A549 (cell line): ENCODE measurements around the gene UQCRH. TPM values are rescaled to one million over a fixed set of nuclear protein-coding genes. Genes with fewer than 3 reads are reported as not detected.
A peak's percentile ranks its signal among the peaks of the same experiment; 100 is the strongest.
"Not testable (repeated sequence)": the region's sequence is repeated elsewhere in the genome, so short reads cannot be mapped to it uniquely, and the experiment has no call there.

Source experiments
- ATAC-seq, 2 experiments: fragments of 200-7000 bp in 1 of 2; fragments of >200 bp in 1 of 2; cut with Nextera tagmentation in 1 of 2; cut with Tn5 transposase in 1 of 2; 3 replicates each; pipeline versions ENCODE4 v1.8.0 to v1.9.1; 2018 to 2020; ENCODE audit warnings: mild to moderate bottlenecking in 1 of 2, moderate library complexity in 1 of 2
- CTCF ChIA-PET: fragments of 300-600 bp; sonication (Branson Sonifier 250); formaldehyde crosslinking; extraction: SDS; loops from one replicate; lab custom pipeline; 2021; ENCODE audit warnings: antibody characterized with exemption, inconsistent platforms; lab: Yijun Ruan, JAX
- POLR2A ChIA-PET: fragments of 350-600 bp; formaldehyde crosslinking; extraction: SDS; loops from one replicate; lab custom pipeline; 2021; ENCODE audit warnings: antibody characterized with exemption, inconsistent platforms; lab: Yijun Ruan, JAX
- DNase-seq, 2 experiments: peaks; one replicate each; pipeline versions ENCODE4 v3.0.0 to v3.0.0-alpha.2; 2011 to 2016; ENCODE audit warnings: low read depth in 1 of 2, low spot score in 1 of 2
- FAIRE-seq: peaks from 2 replicates; lab custom pipeline; 2011; peaks lifted over from hg19 to GRCh38; lab: Jason Lieb, UNC
- H3K27ac ChIP-seq, 2 experiments: fragments of >200 bp; sonication (Bioruptor Twin); formaldehyde crosslinking; 3 replicates each; pipeline ENCODE4 v1.5.1; 2016 to 2017
- H3K4me1 ChIP-seq: fragments of >200 bp; sonication (Bioruptor Twin); formaldehyde crosslinking; 3 replicates; pipeline ENCODE4 v1.6.1; 2016
- H3K4me2 ChIP-seq: fragments of >200 bp; sonication (Bioruptor Twin); formaldehyde crosslinking; 3 replicates; pipeline ENCODE4 v1.6.1; 2016
- H3K4me3 ChIP-seq: fragments of >200 bp; sonication (Bioruptor Twin); formaldehyde crosslinking; 3 replicates; pipeline ENCODE4 v1.5.1; 2016
- H3K9me3 ChIP-seq: fragments of >200 bp; sonication (Bioruptor Twin); formaldehyde crosslinking; 3 replicates; pipeline ENCODE4 v1.6.1; 2016
- ATOH8 ChIP-seq: fragments of 250-450 bp; sonication (Bioruptor Pico); IDR thresholded peaks from 2 replicates; pipeline ENCODE4 v1.5.0; 2020; ENCODE audit warnings: low read depth, mild to moderate bottlenecking, moderate library complexity
- CHD4 ChIP-seq: fragments of 200-600 bp; sonication (generic); IDR thresholded peaks from 2 replicates; pipeline ENCODE4 v1.6.1; 2016; ENCODE audit warnings: antibody characterized with exemption, mild to moderate bottlenecking, borderline replicate concordance
- CTCF ChIP-seq: fragments of >200 bp; sonication (Bioruptor Twin); formaldehyde crosslinking; IDR thresholded peaks from 3 replicates; pipeline ENCODE4 v1.5.1; 2016
- EHMT2 ChIP-seq: fragments of 200-600 bp; sonication (generic); IDR thresholded peaks from 2 replicates; pipeline ENCODE4 v1.6.1; 2016; ENCODE audit warnings: antibody characterized with exemption, low read depth, mild to moderate bottlenecking, moderate library complexity
- ESRRA ChIP-seq: fragments of 150-350 bp; IDR thresholded peaks from 2 replicates; pipeline ENCODE4 v1.6.1; 2014; ENCODE audit warnings: mild to moderate bottlenecking, low read length, borderline replicate concordance
- HOXA7 ChIP-seq: fragments of 250-450 bp; sonication (Bioruptor Pico); IDR thresholded peaks from 2 replicates; pipeline ENCODE4 v1.5.0; 2020; ENCODE audit warnings: mild to moderate bottlenecking, moderate library complexity
- PBX3 ChIP-seq: IDR thresholded peaks from 2 replicates; pipeline ENCODE4 v1.6.1; 2012
- RAD21 ChIP-seq, 2 experiments: fragments of >200 bp in 1 of 2; sonication (Bioruptor Twin) in 1 of 2; formaldehyde crosslinking in 1 of 2; IDR thresholded peaks in 1 of 2; conservative IDR thresholded peaks in 1 of 2; 2 replicates in 1 of 2; 3 replicates in 1 of 2; pipeline ENCODE4 v1.6.1; 2012 to 2018; ENCODE audit warnings: inconsistent platforms in 1 of 2
- ZNF302 ChIP-seq: fragments of 250-450 bp; sonication (Bioruptor Pico); IDR thresholded peaks from 2 replicates; pipeline ENCODE4 v1.9.0; 2021; ENCODE audit warnings: inconsistent platforms, mild to moderate bottlenecking, moderate library complexity
- WGBS: methylation state at CpG from one replicate; pipeline ENCODE4 v1.1.6; 2017; ENCODE audit errors: missing lambda C conversion rate; 5-methylcytosine and 5-hydroxymethylcytosine counted together
- polyA plus RNA-seq, 4 experiments: library from polyadenylated mRNA; depleted of rRNA in 3 of 4; stranded (reverse); fragments of >200 nt; fragmentation: RNase III in 1 of 4; extraction: RNeasy Plus Mini Kit Qiagen cat#74134 plus additional on column Dnase treatment in 1 of 4; gene quantifications; 2 replicates in 3 of 4; 3 replicates in 1 of 4; pipeline ENCODE4 v1.2.3, GENCODE V29; 2011 to 2017

The UQCRH gene
- polyA plus RNA-seq, 2 of the 4 experiments (the other 2 are of a cell fraction), result 762 to 793 TPM

GRCh38 chr1:46329807-46330206 is 26.3 kb downstream of the UQCRH start:
- H3K4me2 ChIP-seq, DNase-seq, H3K9me3 ChIP-seq, POLR2A ChIA-PET, ATAC-seq, H3K4me1 ChIP-seq, H3K4me3 ChIP-seq, H3K27ac ChIP-seq, FAIRE-seq: not testable (repeated sequence)
- CTCF ChIA-PET, result interaction anchor here (0.6 to 1.3 kb wide), 2 partner anchors 10 to 18 kb away, joined by 3 to 4 read pairs; no protein-coding TSS in a partner anchor
- WGBS, result 89% methylated on average over 6 of the region's 7 CpGs

- H3K4me1 ChIP-seq, H3K4me2 ChIP-seq, H3K9me3 ChIP-seq, H3K4me3 ChIP-seq, H3K27ac ChIP-seq, CTCF ChIA-PET, FAIRE-seq, DNase-seq, ATAC-seq, POLR2A ChIA-PET: not testable (repeated sequence)
- 89% methylated on average over 2 of the region's 2 CpGs for WGBS
Measured at GRCh38 chr1:46330381-46330780, 26.9 kb downstream of the UQCRH start.

GRCh38 chr1:46331786-46332540 is 28.5 kb downstream of the UQCRH start:
- H3K4me2 ChIP-seq, ATAC-seq, FAIRE-seq, H3K4me3 ChIP-seq, H3K4me1 ChIP-seq, H3K27ac ChIP-seq, H3K9me3 ChIP-seq, POLR2A ChIA-PET, DNase-seq: not testable (repeated sequence)
- WGBS, result 87% methylated on average over 22 of the region's 24 CpGs
- CTCF ChIA-PET, result interaction anchor here (0.6 to 2.6 kb wide), 2 partner anchors 15 to 87 kb away, joined by 4 to 31 read pairs; no protein-coding TSS in a partner anchor

- POLR2A ChIA-PET, result no interaction called here
- WGBS, result 62% methylated on average over 9 of the region's 9 CpGs
- no peak for FAIRE-seq
Measured at GRCh38 chr1:46333300-46334029, 30.0 kb downstream of the UQCRH start.

More at GRCh38 chr1:46333300-46334029, 30.0 kb downstream of the UQCRH start:
- ATAC-seq (peak; percentile 91 to 95), DNase-seq (peak; percentile 45 to 51)
- CTCF ChIA-PET, result interaction anchor here (0.6 to 2.6 kb wide), 11 partner anchors 9 to 1562 kb away, joined by 3 to 31 read pairs (median 4); no protein-coding TSS in a partner anchor
- no peak overlapping the region for H3K4me2 ChIP-seq
- TF ChIP-seq ESRRA, result no peak
- TF ChIP-seq CTCF, result peak; percentile 36
- TF ChIP-seq ZNF302 (CRISPR knock-in tag), result no peak
- no peak for TF ChIP-seq CHD4
- no peak for TF ChIP-seq EHMT2
- no peak for TF ChIP-seq ATOH8 (CRISPR knock-in tag)
- TF ChIP-seq PBX3, result no peak
- TF ChIP-seq RAD21 (conservative IDR thresholded peaks at IDR 0.05 in 1 of 2, IDR thresholded peaks at IDR 0.05 in 1 of 2), result peak; percentile 23 to 48; a peak in 2 of 5 replicates
- no peak for TF ChIP-seq HOXA7 (CRISPR knock-in tag)
- no peak overlapping the region for H3K4me3 ChIP-seq
- no peaks in the 10 kb centered on the region for H3K4me1 ChIP-seq
- no peak overlapping the region for H3K27ac ChIP-seq
- H3K9me3 ChIP-seq, result no peaks in the 10 kb centered on the region
